Naive thymus-derived CD4-positive, alpha-beta T cell (primary cell): ENCODE results near the gene NAA50. TPM values are rescaled to one million over a fixed set of nuclear protein-coding genes. Genes with fewer than 3 reads are reported as not detected.

Experiments
- ATAC-seq: fragments of 150-1000 bp; cut with Tn5 transposase; 2 replicates; pipeline ENCODE4 v1.10.0; 2021; ENCODE audit warnings: mild to moderate bottlenecking, moderate library complexity
- CTCF ChIA-PET: fragments of 350-600 bp; sonication (Branson Sonifier 250); formaldehyde crosslinking; loops from one replicate; lab custom pipeline; 2021; ENCODE audit warnings: antibody characterized with exemption; lab: Charles Lee
- POLR2A ChIA-PET: fragments of 350-600 bp; sonication (Branson Sonifier 250); formaldehyde crosslinking; loops from one replicate; lab custom pipeline; 2021; ENCODE audit warnings: antibody characterized with exemption, inconsistent platforms; lab: Charles Lee
- DNase-seq, 9 donors: peaks; one replicate each; pipeline versions ENCODE4 v3.0.0 to v3.0.0-alpha.2; 2020 to 2022; ENCODE audit warnings: mixed read lengths in 1 of 9
- H3K27ac ChIP-seq: one replicate; pipeline ENCODE4 v1.7.0; 2013; ENCODE audit warnings: mild to moderate bottlenecking, low read depth, low read length, moderate library complexity
- H3K27me3 ChIP-seq, 2 donors: one replicate each; pipeline ENCODE4 v1.7.0; 2013; ENCODE audit warnings: low read length in 2 of 2, mild to moderate bottlenecking in 2 of 2, moderate library complexity in 2 of 2; ENCODE audit not compliant: control insufficient read depth in 2 of 2, insufficient read depth in 2 of 2
- H3K36me3 ChIP-seq, 3 experiments: 1 replicate in 2 of 3; 2 replicates in 1 of 3; pipeline ENCODE4 v1.7.0; 2013; ENCODE audit warnings: low read length in 3 of 3, mild to moderate bottlenecking in 3 of 3, moderate library complexity in 1 of 3; ENCODE audit not compliant: insufficient read depth in 3 of 3, control insufficient read depth in 2 of 3
- H3K4me1 ChIP-seq, 2 donors: one replicate each; pipeline ENCODE4 v1.7.0; 2013; ENCODE audit warnings: low read length in 2 of 2, mild to moderate bottlenecking in 2 of 2, moderate library complexity in 1 of 2; ENCODE audit not compliant: control insufficient read depth in 2 of 2, insufficient read depth in 2 of 2
- H3K4me3 ChIP-seq: 2 replicates; pipeline ENCODE4 v1.7.0; 2013; ENCODE audit warnings: mild to moderate bottlenecking, low read length
- H3K9me3 ChIP-seq, 3 experiments: 1 replicate in 2 of 3; 2 replicates in 1 of 3; pipeline ENCODE4 v1.7.0; 2013; ENCODE audit warnings: low read length in 3 of 3; ENCODE audit not compliant: control insufficient read depth in 2 of 3
- H3K27ac Mint-ChIP-seq, 9 donors: one replicate each; pipeline ENCODE4 v1.8.0; 2020 to 2022; ENCODE audit warnings: mixed read lengths in 9 of 9, mild to moderate bottlenecking in 8 of 9, moderate library complexity in 5 of 9, inconsistent platforms in 2 of 9
- H3K27me3 Mint-ChIP-seq, 5 donors: one replicate each; pipeline ENCODE4 v1.8.0; 2021 to 2022; ENCODE audit warnings: mixed read lengths in 5 of 5, mild to moderate bottlenecking in 1 of 5
- H3K36me3 Mint-ChIP-seq, 5 donors: one replicate each; pipeline ENCODE4 v1.8.0; 2020 to 2022; ENCODE audit warnings: mixed read lengths in 5 of 5, mild to moderate bottlenecking in 3 of 5, inconsistent platforms in 1 of 5
- H3K4me1 Mint-ChIP-seq, 7 donors: one replicate each; pipeline ENCODE4 v1.8.0; 2020 to 2022; ENCODE audit warnings: mixed read lengths in 7 of 7, mild to moderate bottlenecking in 3 of 7, inconsistent platforms in 1 of 7
- H3K4me3 Mint-ChIP-seq, 10 donors: one replicate each; pipeline ENCODE4 v1.8.0; 2020 to 2022; ENCODE audit warnings: mild to moderate bottlenecking in 10 of 10, mixed read lengths in 10 of 10, moderate library complexity in 6 of 10, inconsistent platforms in 2 of 10
- H3K9me3 Mint-ChIP-seq, 11 donors: one replicate each; pipeline ENCODE4 v1.8.0; 2020 to 2022; ENCODE audit warnings: mixed read lengths in 11 of 11, mild to moderate bottlenecking in 4 of 11, inconsistent platforms in 1 of 11, moderate library complexity in 1 of 11
- intact Hi-C, 2 donors: fragments of 100-400 bp; cut with micrococcal nuclease; formaldehyde crosslinking; loops; one replicate each; pipeline ENCODE4 v1.15.1; 2023
- polyA plus RNA-seq, 2 donors: library from polyadenylated mRNA; unstranded; fragments of 300-500 nt; fragmentation: Illumina TruSeq; gene quantifications; one replicate each; pipeline ENCODE4 v1.2.3, GENCODE V29; 2021
- total RNA-seq, 6 experiments: library from RNA in 5 of 6; stranded (reverse) in 5 of 6; gene quantifications; 1 replicate in 5 of 6; 2 replicates in 1 of 6; pipeline ENCODE4 v1.2.3 and lab custom pipeline; 2021 to 2026

Gene NAA50
- total and polyA plus RNA-seq, 7 experiments from 2014 or later = 38.2 to 89.9 (median 51.1) TPM

DNA sequence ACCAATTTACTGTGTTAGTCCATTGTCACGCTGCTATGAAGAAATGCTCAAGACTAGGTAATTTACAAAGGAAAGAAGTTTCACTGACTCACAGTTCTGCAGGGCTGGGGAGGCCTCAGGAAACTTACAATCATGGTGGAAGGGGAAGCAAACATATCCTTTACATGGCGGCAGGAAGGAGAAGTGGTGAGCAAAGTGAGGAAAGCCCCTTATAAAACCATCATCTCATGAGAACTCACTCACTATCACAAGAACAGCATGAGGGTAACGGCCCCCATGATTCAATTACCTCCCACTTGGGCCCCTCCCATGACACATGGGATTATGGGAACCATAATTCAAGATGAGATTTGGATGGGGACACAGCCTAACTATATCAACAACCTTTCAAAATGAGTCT, 69.8 kb downstream of the NAA50 start:
- H3K4me3 ChIP-seq = no peak overlapping the region
- no peaks in the 10 kb centered on the region for H3K27me3 ChIP-seq
- H3K36me3 ChIP-seq = peaks cover 0 to 36% (median 0%) of the 10 kb centered on the region in 3 experiments
- ATAC-seq (peak; percentile 69), DNase-seq (no peak)
- no peak overlapping the region for H3K27ac ChIP-seq
- no peak overlapping the region for H3K4me3 Mint-ChIP-seq
- peaks cover 8 to 43% (median 25%) of the 10 kb centered on the region in 5 donors for H3K36me3 Mint-ChIP-seq
- ChIA-PET POLR2A (no interaction called here), CTCF (no interaction called here)
- no peaks in the 10 kb centered on the region for H3K4me1 ChIP-seq
- no peaks in the 10 kb centered on the region for H3K27me3 Mint-ChIP-seq
- intact Hi-C loops = no loop called here
- H3K9me3 Mint-ChIP-seq = no peaks in the 10 kb centered on the region
- peak overlapping the region in 2 of 9 donors; percentile 2 to 51 for H3K27ac Mint-ChIP-seq
- H3K9me3 ChIP-seq = no peaks in the 10 kb centered on the region
- H3K4me1 Mint-ChIP-seq = peaks cover 4 to 27% (median 13%) of the 10 kb centered on the region in 7 donors

DNA sequence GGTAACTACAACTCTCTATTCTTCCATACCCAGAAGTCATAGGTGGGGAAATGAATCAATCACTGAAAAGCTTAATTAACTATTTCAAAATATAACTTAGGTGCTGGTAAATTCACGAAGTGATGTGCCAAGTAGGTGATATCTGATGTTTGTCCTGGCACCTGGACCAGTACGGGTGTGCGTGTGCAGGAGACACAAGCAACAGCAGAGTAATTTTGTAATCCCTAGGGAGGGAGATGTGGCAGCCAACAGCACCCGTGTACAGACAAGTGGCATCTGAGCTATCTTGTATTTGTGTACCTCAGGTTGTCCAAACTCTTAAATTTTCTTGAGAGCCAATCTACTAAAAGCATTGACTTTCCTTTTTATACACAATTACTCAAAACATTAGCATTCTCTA, 72.5 kb downstream of the NAA50 start:
- H3K9me3 ChIP-seq = no peaks in the 10 kb centered on the region
- H3K27me3 Mint-ChIP-seq = no peaks in the 10 kb centered on the region
- H3K4me3 ChIP-seq = no peak overlapping the region
- CTCF ChIA-PET = no interaction called here
- H3K4me1 Mint-ChIP-seq = peaks cover 6 to 31% (median 19%) of the 10 kb centered on the region in 7 donors
- peaks cover 0 to 1% of the 10 kb centered on the region in 2 donors for H3K4me1 ChIP-seq
- DNase-seq = no peak
- H3K36me3 Mint-ChIP-seq = peaks cover 8 to 51% (median 36%) of the 10 kb centered on the region in 5 donors
- intact Hi-C loops = no loop called here
- H3K9me3 Mint-ChIP-seq = no peaks in the 10 kb centered on the region
- POLR2A ChIA-PET = interaction anchor here (1.2 kb wide), 1 partner anchor 22 kb away, joined by 3 read pairs; no protein-coding TSS in a partner anchor
- peaks cover 0 to 40% (median 0%) of the 10 kb centered on the region in 3 experiments for H3K36me3 ChIP-seq
- H3K27ac ChIP-seq = no peak overlapping the region
- no peak overlapping the region for H3K27ac Mint-ChIP-seq
- ATAC-seq = no peak
- no peaks in the 10 kb centered on the region for H3K27me3 ChIP-seq
- H3K4me3 Mint-ChIP-seq = no peak overlapping the region

DNA sequence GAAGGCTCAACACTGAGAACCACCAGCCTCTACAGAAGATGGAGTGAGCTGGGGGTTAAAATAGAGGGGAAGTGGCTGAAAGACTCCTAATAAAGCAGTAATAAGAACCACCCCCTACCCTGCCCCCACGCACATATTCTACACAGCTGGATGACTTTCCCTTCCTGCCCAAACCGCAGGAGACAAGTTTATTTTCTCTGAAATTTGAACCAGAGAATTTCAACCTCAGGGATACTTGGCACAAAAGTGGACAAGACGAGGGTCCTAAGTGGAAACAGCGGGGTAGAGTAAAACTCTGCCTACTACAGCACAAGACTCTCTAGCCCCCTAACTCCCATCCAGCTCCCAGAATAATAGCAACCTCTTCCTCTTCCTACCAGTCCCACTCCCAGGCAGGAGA, 78.0 kb downstream of the NAA50 start:
- Histone ChIP-seq H3K4me1 (peaks cover 0 to 10% of the 10 kb centered on the region in 2 donors), H3K4me3 (no peak overlapping the region), H3K36me3 (peaks cover 0 to 34% (median 0%) of the 10 kb centered on the region in 3 experiments), H3K9me3 (no peaks in the 10 kb centered on the region), H3K27ac (no peak overlapping the region), H3K27me3 (no peaks in the 10 kb centered on the region)
- H3K27me3 Mint-ChIP-seq = no peaks in the 10 kb centered on the region
- CTCF ChIA-PET = interaction anchor here (0.8 kb wide), 1 partner anchor 90 kb away, joined by 4 read pairs; no protein-coding TSS in a partner anchor
- H3K27ac Mint-ChIP-seq = peak overlapping the region in 4 of 9 donors; percentile 2 to 83 (median 42)
- H3K4me3 Mint-ChIP-seq = peak overlapping the region in 2 of 10 donors; percentile 3 to 54
- DNase-seq = no peak
- H3K9me3 Mint-ChIP-seq = no peaks in the 10 kb centered on the region
- ATAC-seq = no peak
- H3K36me3 Mint-ChIP-seq = peaks cover 7 to 53% (median 34%) of the 10 kb centered on the region in 5 donors
- H3K4me1 Mint-ChIP-seq = peaks cover 16 to 39% (median 37%) of the 10 kb centered on the region in 7 donors
- intact Hi-C loops = no loop called here
- POLR2A ChIA-PET = interaction anchor here (1.0 kb wide), 1 partner anchor 30 kb away, joined by 3 read pairs; no protein-coding TSS in a partner anchor

Other genes with a start within 250 kb of the NAA50 start
- 10 to 100 TPM; 16.7 to 44.3 (median 21.7) TPM for gene SPICE1, start 231.1 kb downstream of the NAA50 start, total RNA-seq
- 1 to 10 TPM; 5.1 to 6.0 TPM for gene SPICE1, start 231.1 kb downstream of the NAA50 start, polyA plus RNA-seq
- gene SIDT1, start 213.7 kb downstream of the NAA50 start, total RNA-seq = 10 to 100 TPM; 32.1 to 65.7 (median 60.7) TPM
- gene SIDT1, start 213.7 kb downstream of the NAA50 start, polyA plus RNA-seq = 10 to 100 TPM; 19.9 to 33.3 TPM
- 10 to 100 TPM; 20.2 to 31.8 (median 22.6) TPM for gene USF3, start 49.6 kb downstream of the NAA50 start, total RNA-seq
- gene USF3, start 49.6 kb downstream of the NAA50 start, polyA plus RNA-seq = 1 to 10 TPM; 3.3 to 6.0 TPM
- gene ATP6V1A, start 786 bp upstream of the NAA50 start, total RNA-seq = 10 to 100 TPM; 11.9 to 44.8 (median 28.1) TPM
- gene ATP6V1A, start 786 bp upstream of the NAA50 start, polyA plus RNA-seq = 10 to 100 TPM; 29.0 to 41.1 TPM
- gene GRAMD1C, start 92.5 kb upstream of the NAA50 start, total RNA-seq = under 1 TPM in 4 of 5 experiments, not detected in 1; 0.22 to 0.54 (median 0.28) TPM
- under 1 TPM in 1 of 2 donors, not detected in 1; 0.13 TPM for gene GRAMD1C, start 92.5 kb upstream of the NAA50 start, polyA plus RNA-seq
- gene ZDHHC23, start 201.8 kb upstream of the NAA50 start, total RNA-seq = 1 to 10 TPM; 2.1 to 3.4 (median 3.2) TPM
- gene ZDHHC23, start 201.8 kb upstream of the NAA50 start, polyA plus RNA-seq = under 1 TPM; 0.47 to 0.55 TPM